A673 (cell line): ENCODE measurements around the gene ANKMY2. TPM values are rescaled to one million over a fixed set of nuclear protein-coding genes. Genes with fewer than 3 reads are reported as not detected.

Source experiments
- BruUV-seq: library from RNA; stranded (reverse); fragments of 400-500 nt; replicated peaks from 2 replicates; lab custom pipeline; 2021; lab: Mats Ljungman, UMichigan
- CTCF ChIA-PET: fragments of 300-600 bp; sonication (Branson Sonifier 250); formaldehyde crosslinking; loops from one replicate; lab custom pipeline; 2022; ENCODE audit warnings: antibody characterized with exemption; lab: Charles Lee
- POLR2A ChIA-PET: fragments of 300-600 bp; sonication (Branson Sonifier 250); formaldehyde crosslinking; loops from one replicate; lab custom pipeline; 2022; ENCODE audit warnings: antibody characterized with exemption; ENCODE audit not compliant: low non-redundant PET; lab: Charles Lee
- DNase-seq: peaks from one replicate; pipeline ENCODE4 v3.0.0-alpha.2; 2015; ENCODE audit warnings: low spot score
- H3K27ac ChIP-seq: fragments of 200-600 bp; sonication (generic); 2 replicates; pipeline ENCODE4 v1.5.1; 2016; ENCODE audit warnings: mixed run types, low read depth, mild to moderate bottlenecking, mixed read lengths, antibody characterized with exemption, low read length; ENCODE audit not compliant: poor library complexity, severe bottlenecking
- H3K27me3 ChIP-seq: fragments of 200-600 bp; sonication (generic); replicated peaks from 2 replicates; pipeline ENCODE4 v1.6.1; 2017; ENCODE audit warnings: mixed run types, low read depth, mild to moderate bottlenecking, mixed read lengths, antibody characterized with exemption, low read length; ENCODE audit not compliant: insufficient read depth, poor library complexity
- H3K36me3 ChIP-seq: fragments of 200-600 bp; sonication (generic); 2 replicates; pipeline ENCODE4 v1.6.1; 2016; ENCODE audit warnings: mixed run types, mild to moderate bottlenecking, mixed read lengths, antibody characterized with exemption, low read length; ENCODE audit not compliant: insufficient read depth, poor library complexity, severe bottlenecking
- H3K4me1 ChIP-seq: fragments of 200-600 bp; sonication (generic); 2 replicates; pipeline ENCODE4 v1.6.1; 2017; ENCODE audit warnings: mixed run types, mild to moderate bottlenecking, mixed read lengths, antibody characterized with exemption, low read length; ENCODE audit not compliant: insufficient read depth, poor library complexity, severe bottlenecking
- H3K4me3 ChIP-seq: fragments of 200-600 bp; sonication (generic); 2 replicates; pipeline ENCODE4 v1.5.1; 2016; ENCODE audit warnings: low read depth, mixed run types, mild to moderate bottlenecking, mixed read lengths, low read length; ENCODE audit not compliant: poor library complexity, severe bottlenecking
- H3K9me3 ChIP-seq: fragments of 200-600 bp; sonication (generic); 2 replicates; pipeline ENCODE4 v1.6.1; 2016; ENCODE audit warnings: mixed run types, low read depth, mild to moderate bottlenecking, mixed read lengths, antibody characterized with exemption, low read length; ENCODE audit not compliant: poor library complexity, severe bottlenecking
- EZH2 ChIP-seq: fragments of 200-600 bp; sonication (generic); IDR thresholded peaks from 2 replicates; pipeline ENCODE4 v1.6.1; 2017; ENCODE audit warnings: borderline replicate concordance, low read depth, mild to moderate bottlenecking, mixed read lengths, antibody characterized with exemption, low read length; ENCODE audit not compliant: poor library complexity, severe bottlenecking
- intact Hi-C: fragments of 100-400 bp; cut with micrococcal nuclease; formaldehyde crosslinking; loops from one replicate; pipeline ENCODE4 v1.10.0; 2022; ENCODE audit not compliant: unreplicated experiment
- total RNA-seq: library from RNA; stranded (reverse); gene quantifications from 2 replicates; pipeline ENCODE4 v1.2.3, GENCODE V29; 2021
- TF ChIP-seq, protein P1 (sequence below): fragments of 300-800, 200-600 bp; sonication (generic); conservative IDR thresholded peaks from 2 replicates; pipeline ENCODE4 v1.5.1; 2017; ENCODE audit warnings: low read depth, mild to moderate bottlenecking, antibody characterized with exemption, low read length, moderate library complexity, mixed read lengths

ANKMY2 gene
- total RNA-seq, 1 experiment from 2014 or later = 24.3 TPM

GRCh38 chr7:16668049-16668858, 22.7 kb upstream of the ANKMY2 start:
- POLR2A ChIA-PET = no interaction called here
- BruUV-seq = TSS peak; percentile 18

DNA sequence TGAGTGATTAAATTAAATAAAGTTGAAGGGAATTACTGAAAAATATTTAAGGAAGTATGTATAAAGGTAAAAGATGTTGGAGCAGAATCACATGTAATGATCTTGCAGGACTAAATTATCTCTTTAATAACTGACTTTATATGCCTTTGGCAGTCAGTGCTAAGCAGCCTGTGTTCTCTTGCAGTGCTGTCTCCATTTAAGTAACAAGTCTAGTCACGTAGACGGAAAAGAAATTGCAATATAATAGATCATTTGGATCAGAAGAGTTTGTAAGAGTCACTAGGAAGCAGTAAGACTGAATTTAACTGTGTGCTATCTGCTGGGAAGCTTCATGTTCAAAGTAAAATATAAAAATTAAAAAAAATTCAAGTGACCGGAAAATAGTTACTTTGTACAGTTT, 21.8 kb upstream of the ANKMY2 start:
- ChIA-PET CTCF (no interaction called here), POLR2A (no interaction called here)
- intact Hi-C loops = no loop called here
- no peak for DNase-seq
- no peak overlapping the region for H3K4me3 ChIP-seq
- TF ChIP-seq EZH2 = no peak
- TF ChIP-seq, protein P1, sequence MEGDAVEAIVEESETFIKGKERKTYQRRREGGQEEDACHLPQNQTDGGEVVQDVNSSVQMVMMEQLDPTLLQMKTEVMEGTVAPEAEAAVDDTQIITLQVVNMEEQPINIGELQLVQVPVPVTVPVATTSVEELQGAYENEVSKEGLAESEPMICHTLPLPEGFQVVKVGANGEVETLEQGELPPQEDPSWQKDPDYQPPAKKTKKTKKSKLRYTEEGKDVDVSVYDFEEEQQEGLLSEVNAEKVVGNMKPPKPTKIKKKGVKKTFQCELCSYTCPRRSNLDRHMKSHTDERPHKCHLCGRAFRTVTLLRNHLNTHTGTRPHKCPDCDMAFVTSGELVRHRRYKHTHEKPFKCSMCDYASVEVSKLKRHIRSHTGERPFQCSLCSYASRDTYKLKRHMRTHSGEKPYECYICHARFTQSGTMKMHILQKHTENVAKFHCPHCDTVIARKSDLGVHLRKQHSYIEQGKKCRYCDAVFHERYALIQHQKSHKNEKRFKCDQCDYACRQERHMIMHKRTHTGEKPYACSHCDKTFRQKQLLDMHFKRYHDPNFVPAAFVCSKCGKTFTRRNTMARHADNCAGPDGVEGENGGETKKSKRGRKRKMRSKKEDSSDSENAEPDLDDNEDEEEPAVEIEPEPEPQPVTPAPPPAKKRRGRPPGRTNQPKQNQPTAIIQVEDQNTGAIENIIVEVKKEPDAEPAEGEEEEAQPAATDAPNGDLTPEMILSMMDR = no peak
- no peaks in the 10 kb centered on the region for H3K27me3 ChIP-seq
- H3K9me3 ChIP-seq = no peaks in the 10 kb centered on the region
- no TSS peak for BruUV-seq
- peaks cover 27% of the 10 kb centered on the region for H3K36me3 ChIP-seq
- peaks cover 26% of the 10 kb centered on the region for H3K4me1 ChIP-seq
- peak overlapping the region; percentile 85 for H3K27ac ChIP-seq

More at GRCh38 chr7:16668049-16668858, 22.7 kb upstream of the ANKMY2 start:
- CTCF ChIA-PET = no interaction called here
- DNase-seq = peak; percentile 96
- intact Hi-C loops = no loop called here
- Histone ChIP-seq H3K9me3 (no peaks in the 10 kb centered on the region), H3K36me3 (peaks cover 30% of the 10 kb centered on the region), H3K4me3 (no peak overlapping the region), H3K27ac (peak overlapping the region; percentile 85), H3K4me1 (peaks cover 26% of the 10 kb centered on the region), H3K27me3 (no peaks in the 10 kb centered on the region)
- TF ChIP-seq, protein P1 = peak; percentile 42; the same call in 1 of the 2 replicates
- no peak for TF ChIP-seq EZH2

DNA sequence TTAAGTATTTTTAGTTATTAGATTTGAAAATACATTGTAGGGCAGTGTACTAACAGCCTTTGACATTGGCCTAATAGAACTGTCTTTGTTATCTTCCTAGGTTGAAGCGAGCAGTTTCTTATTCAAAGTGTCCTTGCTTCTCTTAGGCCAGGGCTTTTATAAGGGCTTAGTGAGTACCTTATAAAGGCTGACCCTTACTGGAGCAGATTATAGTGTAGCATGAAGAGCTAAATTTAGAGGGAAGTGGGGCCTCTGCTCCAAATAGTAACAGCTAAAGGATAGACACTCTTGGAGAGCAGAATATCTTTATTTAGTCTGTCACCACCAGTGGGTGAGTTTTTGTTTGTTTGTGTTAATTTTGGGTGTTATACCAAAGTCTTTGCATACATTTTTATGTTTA, 16.4 kb upstream of the ANKMY2 start:
- POLR2A ChIA-PET = no interaction called here
- TF ChIP-seq EZH2 = no peak
- TF ChIP-seq, protein P1 = no peak
- intact Hi-C loops = no loop called here
- no peak for DNase-seq
- Histone ChIP-seq H3K27me3 (no peaks in the 10 kb centered on the region), H3K27ac (peak overlapping the region; percentile 43), H3K4me3 (no peak overlapping the region), H3K4me1 (peaks cover 40% of the 10 kb centered on the region), H3K9me3 (no peaks in the 10 kb centered on the region), H3K36me3 (peaks cover 9% of the 10 kb centered on the region)
- BruUV-seq = no TSS peak
- CTCF ChIA-PET = no interaction called here
